SIG-M5 treated with dmso at 0.1 percent for 504 hours (cell line): ENCODE measurements around the gene LRRC4B.

Source experiments
- DNase-seq: peaks from one replicate; lab custom pipeline; 2025; ENCODE audit not compliant: unreplicated experiment; lab: John Stamatoyannopoulos, UW

Gene LRRC4B

DNA sequence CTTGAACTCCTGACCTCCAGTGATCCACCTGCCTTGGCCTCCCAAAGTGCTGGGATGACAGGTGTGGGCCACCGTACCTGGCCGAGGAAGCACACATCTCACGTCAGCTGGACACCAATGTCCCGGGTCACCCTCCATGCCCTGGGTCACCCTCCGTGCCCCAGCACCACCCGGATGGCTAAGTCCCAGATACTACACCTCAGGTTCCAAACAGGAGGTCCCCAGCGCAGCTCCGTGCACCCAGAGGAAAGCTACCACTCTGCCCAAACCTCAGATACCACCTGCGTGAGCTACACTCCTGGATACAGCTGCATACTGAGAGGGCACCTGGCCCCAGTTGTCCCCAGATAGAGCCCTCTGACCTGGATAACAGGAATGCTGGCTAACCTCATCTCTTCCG lies 14.0 kb downstream of the LRRC4B start:
- DNase-seq: no peak

DNA sequence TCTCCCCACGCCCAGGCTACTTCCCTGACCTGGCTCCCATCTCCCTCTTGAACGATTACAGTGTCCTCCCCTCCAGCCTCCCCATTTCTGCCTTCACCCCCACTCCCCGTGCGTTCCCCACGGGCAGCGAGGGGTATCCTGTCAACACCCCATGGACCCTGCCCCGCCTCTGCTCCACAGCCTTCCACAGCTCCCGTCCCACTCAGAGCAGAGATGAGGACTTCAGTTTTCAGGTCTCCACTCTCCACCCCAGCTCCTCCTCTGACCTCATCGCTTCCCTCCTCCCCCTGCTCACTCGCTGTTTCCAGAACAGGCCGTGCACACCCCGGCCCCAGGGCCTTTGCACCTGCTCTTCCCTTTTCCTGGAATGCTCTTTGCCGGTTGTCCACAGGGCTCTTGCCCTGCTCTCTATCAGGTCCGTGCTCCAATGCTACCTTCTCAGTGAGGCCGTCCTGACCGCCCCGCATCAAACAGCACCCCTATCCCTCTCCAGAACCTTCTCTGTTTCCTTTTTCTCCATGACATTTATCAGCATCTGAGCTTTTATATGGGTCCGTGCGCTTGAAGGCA lies 15.0 kb downstream of the LRRC4B start:
- no peak for DNase-seq

DNA sequence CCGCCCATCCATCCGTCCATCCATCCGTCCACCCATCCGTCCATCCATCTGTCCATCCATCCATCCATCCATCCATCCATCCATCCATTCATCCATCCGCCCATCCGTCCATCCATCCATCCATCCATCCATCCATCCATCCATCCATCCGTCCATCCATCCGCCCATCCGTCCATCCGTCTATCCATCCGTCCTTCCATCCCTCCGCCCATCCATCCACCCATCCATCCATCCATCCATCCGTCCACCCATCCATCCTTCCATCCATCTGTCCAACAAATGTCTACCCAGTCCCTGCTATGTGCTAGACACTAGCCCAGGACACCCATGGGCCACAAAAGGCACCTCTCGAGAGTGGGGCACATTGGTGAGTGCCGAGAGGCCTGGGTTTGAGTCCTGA lies 15.7 kb downstream of the LRRC4B start:
- no peak for DNase-seq

DNA sequence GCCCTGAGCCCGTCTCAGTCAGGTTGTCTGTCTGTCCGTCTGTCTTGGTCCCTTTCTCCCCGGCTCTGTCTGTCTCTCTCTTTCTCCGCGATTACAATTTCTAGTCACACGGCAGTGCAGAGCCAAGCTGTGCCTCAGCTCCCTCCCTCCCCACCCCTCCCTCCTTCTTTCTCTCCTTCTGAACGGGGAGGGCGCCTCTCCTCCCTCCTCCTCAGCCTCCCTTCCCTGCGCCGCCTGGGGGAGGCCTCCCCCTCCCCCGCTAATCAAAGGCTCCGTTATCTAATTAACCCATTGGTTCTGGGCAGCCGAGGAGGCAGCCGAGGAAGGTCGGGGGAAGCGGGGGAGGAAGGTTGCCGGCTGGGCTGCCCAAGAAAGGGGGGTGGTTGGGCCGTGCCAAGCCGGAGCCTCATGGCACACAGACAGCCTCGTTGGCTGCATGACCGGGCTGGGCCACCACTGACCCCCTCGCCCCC lies 16.5 kb downstream of the LRRC4B start:
- DNase-seq: no peak

DNA sequence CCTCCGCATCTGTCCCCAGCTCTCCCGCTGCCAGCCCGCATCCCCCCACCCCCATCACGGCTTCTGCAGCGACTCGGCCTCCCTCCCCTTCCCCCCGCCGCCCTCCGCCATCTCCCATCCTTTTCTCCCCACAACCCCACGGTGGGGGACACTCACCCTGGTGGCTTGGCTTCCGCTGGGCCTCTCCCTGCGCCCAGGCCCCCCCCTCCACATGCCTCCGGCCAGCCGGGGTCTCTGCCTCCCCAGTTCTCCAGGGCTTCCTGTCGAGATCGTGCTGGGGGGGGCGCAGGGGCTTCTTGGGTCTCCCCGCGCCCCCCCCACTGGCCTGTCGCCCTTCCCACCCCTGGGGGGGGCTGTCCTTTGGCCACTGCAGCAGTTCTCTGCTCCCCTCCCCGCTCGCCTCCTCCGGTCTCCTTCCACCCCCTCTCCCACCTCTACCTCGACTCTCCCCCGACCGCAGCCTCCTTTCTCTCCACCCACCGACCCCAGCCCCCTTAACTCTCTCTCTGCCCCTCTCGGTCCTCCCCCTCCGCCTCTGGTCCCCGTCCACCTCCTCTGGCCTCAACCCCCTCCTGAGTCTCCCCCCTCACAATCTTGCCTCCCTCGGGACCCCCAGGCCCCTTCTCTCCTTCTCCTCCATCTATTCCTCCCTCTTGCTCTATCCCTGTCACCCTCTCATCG lies 17.1 kb downstream of the LRRC4B start:
- DNase-seq: no peak

DNA sequence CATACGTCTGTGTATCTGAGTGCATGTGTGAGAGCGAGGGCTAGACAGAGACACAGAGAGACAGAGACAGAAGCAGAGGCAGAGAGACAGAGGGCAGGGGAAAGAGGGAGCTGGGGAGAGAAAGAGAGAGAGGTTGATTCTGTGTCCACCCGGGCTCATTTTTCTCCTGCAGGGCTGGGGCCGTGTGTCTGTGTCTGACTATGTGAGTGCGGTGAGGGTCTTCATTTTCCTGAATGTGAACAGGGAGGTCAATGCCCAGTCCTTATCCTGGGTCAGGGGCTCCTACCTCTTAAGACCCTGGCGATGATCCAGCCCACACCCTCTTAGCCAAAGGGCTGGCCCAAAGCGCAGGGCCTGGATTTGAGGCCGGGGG lies 17.7 kb downstream of the LRRC4B start:
- no peak for DNase-seq

DNA sequence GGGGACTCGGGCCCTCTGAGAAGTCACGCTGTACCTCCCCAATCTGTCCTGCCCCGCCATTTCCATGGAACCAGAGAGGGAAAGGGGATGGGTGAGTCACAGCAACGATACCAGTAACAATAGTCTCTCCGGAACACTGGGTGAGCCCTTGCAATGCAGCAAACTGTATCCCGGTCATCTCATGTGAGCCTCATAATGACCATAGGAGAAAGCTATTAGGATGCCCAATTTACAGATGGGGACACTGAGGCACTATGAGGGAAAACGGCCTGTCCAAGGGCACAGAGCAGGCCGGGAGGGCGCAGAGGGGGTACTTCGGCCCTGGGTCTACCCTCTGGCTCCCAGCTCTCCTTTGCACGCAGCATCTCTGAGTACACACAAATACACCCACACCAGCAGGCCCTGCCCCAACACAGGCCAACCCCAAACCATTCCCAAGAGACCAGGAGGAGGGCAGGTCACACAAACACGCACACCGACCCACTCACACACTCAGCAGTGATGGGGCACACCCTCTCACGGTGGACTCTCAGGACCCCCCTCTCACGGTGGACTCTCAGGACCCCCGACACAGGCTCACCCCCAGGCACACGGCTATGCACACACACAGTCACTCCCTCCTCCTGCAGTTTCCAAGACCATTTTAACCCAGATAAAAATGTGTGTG lies 18.2 kb downstream of the LRRC4B start:
- DNase-seq: no peak

DNA sequence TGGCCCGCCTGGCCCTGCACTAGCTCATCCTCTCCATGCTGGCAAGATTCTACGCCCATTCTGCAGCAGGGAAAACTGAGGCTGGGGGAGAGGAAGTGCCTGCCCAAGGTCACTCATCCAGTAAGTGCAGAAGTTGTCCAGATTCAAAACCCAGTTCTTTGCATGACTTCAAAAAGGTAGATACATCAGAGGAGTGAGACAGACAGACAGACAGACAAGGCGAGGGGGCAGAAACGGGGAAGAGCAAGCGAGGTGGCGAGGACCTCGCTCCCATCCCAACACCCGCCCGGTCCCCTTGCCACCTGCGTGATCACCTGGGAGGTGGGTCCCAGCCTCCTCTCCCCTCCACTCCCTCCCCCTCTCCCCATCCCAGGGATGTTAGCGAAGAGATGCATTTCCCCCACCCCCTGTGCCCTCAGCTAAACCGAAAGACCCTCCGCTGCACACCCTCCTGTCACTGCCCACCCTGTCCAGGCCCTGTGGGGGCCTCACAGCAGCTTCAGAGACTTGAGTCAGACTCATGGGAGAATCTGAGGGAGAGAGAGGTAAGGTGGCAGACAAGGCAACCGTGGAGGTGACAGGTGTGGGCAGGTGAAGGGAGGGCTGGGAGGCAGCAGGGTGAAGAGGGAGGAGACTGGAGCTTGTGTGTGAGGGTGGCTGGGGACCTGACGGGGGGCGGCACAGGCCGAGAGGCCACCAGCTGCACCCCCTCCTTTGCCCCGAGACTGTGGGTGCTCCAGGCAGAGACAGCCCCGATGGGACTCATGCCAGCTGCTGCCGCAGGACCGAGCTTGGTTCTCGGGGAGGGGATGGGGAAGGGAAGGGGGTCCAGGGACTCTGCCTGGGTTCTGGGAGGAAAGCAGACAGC lies 18.9 kb downstream of the LRRC4B start:
- DNase-seq: no peak

DNA sequence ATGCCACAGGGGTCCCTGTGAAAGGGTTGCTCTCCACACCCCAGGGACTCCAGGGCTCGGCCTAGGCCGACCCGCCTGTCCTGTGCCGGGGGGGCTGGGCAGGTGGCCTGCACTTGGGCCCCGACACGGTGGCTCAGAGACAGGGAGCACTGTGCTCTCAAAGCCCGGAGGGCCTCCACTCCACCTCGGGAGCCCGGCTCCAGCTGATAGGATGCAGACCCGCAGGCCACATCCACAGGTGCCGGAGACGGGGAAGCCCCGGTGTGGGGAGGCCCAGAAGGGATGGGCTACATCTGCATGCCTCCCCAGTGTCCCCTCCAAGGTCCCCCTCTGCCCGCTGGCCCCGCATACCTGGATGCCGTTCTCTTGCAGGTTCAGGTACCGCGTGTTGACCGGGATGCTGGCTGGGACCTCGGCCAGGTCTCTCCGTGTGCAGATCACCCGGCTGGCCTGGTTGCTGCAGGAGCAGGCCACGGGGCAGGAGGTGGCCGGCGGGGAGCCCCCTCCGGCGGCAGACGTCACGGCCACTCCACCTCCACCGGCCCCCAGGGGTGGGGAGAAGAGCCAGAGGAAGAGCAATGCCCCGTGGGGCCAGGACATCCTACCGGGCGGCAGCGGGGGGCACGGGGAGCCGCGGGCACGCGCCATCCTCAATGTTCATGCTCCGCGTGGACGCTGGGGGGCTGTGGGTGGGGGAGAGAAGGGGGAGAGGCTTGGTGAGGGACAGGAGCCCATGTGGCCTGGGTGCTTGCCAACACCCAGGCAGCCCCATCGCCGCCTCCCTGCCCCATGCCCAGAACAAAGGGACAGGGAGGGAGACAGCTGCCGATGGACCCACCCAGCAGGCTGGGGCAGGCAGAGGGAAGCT lies 19.8 kb downstream of the LRRC4B start:
- DNase-seq: no peak

DNA sequence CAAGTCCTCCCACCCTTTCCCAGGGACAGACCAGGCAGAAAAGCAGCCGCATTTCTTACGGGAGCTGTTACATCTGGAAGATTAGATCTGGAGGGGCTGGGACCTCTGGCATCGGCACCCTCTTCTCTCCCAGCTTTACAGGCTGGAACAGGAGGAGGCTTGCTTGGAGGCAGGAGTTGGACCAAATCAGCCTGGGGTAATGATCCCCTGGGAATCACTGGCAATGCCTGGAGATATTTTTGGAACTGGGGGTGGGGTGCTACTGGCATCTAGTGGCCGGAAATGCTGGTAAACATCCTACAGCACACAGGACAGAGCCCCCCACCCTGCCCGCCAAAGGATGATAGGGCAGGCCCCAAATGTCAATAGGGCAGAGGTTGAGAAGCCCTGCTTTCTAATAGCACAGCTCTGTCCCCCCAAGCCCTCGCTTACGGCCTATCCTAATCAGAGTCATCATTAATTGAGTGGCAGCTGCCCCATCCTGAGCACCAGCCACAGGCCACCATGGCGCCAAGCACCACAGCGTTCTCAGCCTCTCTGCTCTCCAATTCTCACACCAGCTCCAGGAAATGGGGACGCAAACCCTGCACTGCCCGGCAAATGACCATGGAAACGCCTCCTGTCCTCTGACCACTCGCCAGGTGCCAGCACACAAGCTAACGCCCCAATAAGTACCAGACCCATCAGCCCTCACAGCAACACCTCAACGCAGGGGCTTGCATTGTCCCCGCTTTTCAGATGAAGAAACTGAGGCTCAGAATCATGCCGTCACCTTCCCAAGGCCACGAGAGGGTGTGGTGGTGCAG lies 20.6 kb downstream of the LRRC4B start:
- no peak for DNase-seq

DNA sequence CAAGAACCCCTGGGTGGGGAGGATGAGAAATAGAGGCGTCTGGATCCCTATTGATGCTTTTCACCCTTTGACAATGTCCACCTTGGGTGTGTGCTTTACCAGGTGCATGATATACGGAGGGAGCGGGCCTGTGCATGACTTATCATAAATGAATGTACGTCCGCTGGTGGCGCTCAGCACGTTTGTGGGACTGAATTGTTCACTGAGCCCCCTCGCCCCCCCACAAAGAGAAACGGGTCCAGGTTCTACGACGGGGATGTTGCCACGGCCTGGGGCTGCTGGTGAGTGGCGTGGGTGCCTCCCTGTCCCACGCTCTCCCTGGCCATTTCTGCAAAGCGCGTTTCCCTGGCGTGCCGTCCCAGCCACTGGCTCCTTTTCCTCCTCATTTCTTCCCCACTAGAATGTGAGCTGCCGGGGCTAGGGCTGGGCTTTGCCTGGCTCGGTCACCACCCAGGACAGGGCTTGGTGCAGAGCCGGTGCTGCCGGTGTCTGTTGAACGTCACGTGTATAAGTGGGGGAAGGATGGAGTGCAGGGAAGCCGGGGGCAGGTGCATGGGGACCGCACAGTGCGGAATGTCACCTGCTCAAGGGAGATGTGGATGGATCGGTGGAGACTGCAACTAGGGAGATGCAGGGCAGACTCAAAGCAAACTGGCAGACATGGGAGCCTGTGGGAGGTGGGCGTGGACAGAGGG lies 21.6 kb downstream of the LRRC4B start:
- no peak for DNase-seq

DNA sequence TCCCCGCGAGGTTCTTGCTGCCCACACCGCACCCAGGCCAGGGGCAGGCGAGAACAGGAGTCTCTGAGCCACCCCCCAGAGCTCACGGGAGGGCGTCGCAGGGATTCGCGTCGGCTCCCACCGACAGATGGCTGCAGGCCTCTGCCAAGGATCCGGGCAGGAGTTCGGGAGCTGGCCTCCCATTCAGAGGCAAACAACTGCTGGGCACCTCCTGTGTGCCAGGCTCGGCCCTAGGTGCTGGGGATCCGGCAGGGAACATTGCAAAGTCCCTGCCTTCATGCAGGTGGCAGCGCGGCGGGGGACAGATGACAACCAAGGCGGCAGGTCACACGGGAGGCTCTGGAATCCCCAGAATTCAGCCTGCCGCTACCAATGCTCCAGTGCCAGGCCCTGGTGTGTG lies 25.3 kb downstream of the LRRC4B start:
- no peak for DNase-seq

DNA sequence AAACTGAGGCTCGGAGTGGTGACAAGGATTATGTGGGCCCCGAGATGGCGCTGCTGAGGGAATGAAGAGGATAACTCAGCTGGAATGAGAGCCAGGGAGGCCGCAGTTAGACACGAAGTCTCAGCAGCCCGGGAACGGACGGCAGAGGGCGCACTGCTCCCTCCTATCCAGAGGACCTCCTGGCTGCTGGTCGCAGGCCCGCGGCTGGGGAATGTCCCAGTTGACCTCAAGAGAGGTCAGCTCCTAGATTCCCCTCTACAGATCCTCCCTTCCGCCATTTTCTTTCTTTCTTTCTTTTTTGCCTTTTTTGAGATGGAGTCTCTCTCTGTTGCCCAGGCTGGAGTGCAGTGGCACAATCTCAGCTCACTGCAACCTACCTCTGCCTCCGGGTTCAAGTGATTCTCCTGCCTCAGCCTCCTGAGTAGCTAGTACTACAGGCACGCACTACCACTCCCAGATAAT lies 30.4 kb downstream of the LRRC4B start:
- peak; percentile 62 for DNase-seq

DNA sequence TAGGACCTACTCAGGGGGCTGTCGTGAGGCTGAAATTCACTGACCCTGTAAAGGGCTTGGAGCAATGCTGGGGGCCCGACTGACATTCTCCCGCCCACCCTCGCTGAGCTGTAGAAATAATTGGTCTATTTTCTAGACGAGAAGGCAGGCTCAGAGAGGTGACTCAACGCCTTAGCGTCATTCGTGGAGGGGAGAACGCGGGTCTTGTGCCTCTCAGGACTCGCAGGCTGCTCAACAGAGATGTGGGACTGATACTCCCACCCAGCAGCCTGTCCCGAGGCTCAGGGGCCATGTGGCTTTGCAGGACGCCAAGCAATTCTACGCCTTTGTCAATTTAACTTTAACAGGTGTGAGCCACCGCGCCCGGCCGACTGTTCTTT lies 30.9 kb downstream of the LRRC4B start:
- DNase-seq: no peak

DNA sequence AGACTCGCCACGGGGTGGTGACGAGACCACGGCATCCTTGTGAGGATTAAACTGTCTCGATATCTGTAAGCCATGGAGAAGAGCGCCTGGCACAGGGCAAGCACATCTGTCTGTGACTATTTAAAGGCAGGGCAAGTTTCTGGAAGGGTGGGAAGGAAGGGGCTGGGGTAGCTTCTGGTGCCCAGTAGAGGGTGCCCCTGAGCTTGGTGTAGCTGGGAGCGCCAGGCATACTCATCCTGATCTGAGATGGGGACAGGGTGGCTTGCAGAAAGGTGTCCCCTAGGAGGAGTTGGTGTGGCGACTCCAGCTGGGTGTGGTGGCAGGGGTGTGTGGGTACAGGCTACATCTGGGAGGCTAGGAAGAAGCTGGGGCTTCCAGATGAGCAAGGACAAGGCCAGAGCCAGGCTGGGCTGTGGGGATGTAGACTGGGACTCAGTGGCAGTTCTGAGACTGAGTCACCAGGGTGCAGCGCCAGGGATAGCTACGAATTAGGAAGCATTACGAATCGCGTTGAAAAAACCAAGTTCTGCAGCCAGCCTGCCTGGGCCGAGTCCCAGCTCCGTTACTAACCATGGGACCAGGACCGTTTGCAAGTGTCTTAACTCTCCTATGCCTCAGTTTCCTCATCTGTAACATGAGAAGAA lies 31.5 kb downstream of the LRRC4B start:
- DNase-seq: no peak

DNA sequence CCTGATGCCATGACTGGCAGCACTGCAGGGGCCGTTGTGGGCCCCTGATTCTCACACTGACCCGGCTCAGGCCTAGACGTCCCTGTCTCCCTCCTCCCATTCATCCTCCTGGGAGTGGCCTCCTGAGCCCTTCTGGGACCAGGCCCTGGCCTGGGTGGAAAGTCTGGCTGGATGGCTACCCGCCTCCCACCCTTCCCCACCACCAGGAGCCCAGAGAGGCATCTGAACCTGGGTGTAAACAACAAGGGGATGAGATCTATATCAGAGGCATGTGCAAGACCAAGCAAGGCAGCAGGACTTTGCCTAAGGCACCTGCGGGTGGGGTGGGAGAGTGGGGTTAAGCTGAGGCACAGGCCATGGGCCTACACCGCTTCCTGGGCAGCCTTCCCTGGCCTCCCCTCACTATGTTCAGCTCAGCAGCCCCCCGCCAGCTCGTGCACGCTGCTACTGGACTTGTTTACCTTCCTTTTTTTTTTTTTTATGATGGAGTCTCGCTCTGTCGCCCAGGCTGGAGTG lies 32.5 kb downstream of the LRRC4B start:
- no peak for DNase-seq

DNA sequence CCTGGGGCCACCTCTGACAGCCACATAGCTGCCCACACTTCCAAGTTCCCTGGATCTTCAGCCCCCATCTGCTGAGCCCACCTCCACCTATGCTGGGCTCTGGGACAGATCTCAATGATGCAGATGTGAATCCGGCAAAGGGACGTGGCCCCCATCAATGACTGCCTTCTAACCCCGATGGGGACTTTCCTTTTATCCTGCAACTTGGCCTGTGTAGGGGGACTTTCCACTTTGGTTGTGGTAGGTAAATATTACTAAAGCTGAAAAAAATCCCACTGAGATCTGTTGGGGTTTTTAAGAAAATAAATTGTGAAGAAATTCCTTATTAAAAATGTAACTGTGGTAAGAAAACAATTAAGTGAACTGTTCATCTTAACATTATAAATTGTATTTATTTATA lies 33.8 kb downstream of the LRRC4B start:
- DNase-seq: no peak

DNA sequence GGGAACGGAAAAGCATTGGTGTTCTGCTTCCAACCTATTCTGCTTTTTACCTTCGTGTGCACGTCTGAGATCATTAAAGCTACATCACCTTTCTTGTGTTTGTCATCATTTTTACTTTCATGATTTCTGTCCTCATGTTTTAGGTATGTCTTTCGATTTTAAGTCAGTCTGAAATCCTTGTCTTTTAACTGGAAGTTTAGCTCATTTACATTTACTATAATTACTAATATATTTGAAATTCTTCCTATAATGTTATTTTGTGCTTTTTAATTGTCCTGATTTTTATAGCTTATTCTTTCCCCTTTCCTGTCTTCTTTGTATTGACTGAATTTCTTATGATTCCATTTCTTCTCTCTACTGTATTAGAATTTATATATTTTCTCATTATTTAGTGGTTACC lies 35.3 kb downstream of the LRRC4B start:
- DNase-seq: no peak
